ENCODE measurements around the gene MECR.

Gene MECR

GRCh38 chr1:29171089-29171488 is 59.6 kb downstream of the MECR start:
- TF ChIP-seq CTCF (IDR thresholded peaks at IDR 0.05; ENCODE audit: low read depth, low read length), result no peak
- Histone ChIP-seq H3K4me3 (ENCODE audit: low read depth, low read length) (no peak overlapping the region), H3K27ac (no peak overlapping the region), H3K36me3 (peaks cover 57% of the 10 kb centered on the region), H3K27me3 (ENCODE audit: insufficient read depth, low read depth, severe bottlenecking) (no peaks in the 10 kb centered on the region), H3K9me3 (ENCODE audit: severe bottlenecking) (no peaks in the 10 kb centered on the region)
- DNase-seq, result no peak

- Histone ChIP-seq H3K27me3 (ENCODE audit: insufficient read depth, low read depth, severe bottlenecking) (no peaks in the 10 kb centered on the region), H3K27ac (no peak overlapping the region), H3K9me3 (ENCODE audit: severe bottlenecking) (no peaks in the 10 kb centered on the region), H3K4me3 (ENCODE audit: low read depth, low read length) (no peak overlapping the region), H3K36me3 (peaks cover 60% of the 10 kb centered on the region)
- no peak for TF ChIP-seq CTCF (IDR thresholded peaks at IDR 0.05; ENCODE audit: low read depth, low read length)
- DNase-seq, result no peak
Observed at GRCh38 chr1:29169976-29170375, 60.8 kb downstream of the MECR start.

- no peak overlapping the region for H3K4me3 ChIP-seq (ENCODE audit: low read depth, low read length)
- no peaks in the 10 kb centered on the region for H3K27me3 ChIP-seq (ENCODE audit: insufficient read depth, low read depth, severe bottlenecking)
- no peak for DNase-seq
- H3K36me3 ChIP-seq, result peaks cover 65% of the 10 kb centered on the region
- no peak overlapping the region for H3K27ac ChIP-seq
- no peaks in the 10 kb centered on the region for H3K9me3 ChIP-seq (ENCODE audit: severe bottlenecking)
- no peak for TF ChIP-seq CTCF (IDR thresholded peaks at IDR 0.05; ENCODE audit: low read depth, low read length)
Observed at GRCh38 chr1:29167904-29168303, 62.8 kb downstream of the MECR start.

- Histone ChIP-seq H3K9me3 (ENCODE audit: severe bottlenecking) (no peaks in the 10 kb centered on the region), H3K36me3 (peaks cover 58% of the 10 kb centered on the region), H3K4me3 (ENCODE audit: low read depth, low read length) (no peak overlapping the region), H3K27me3 (ENCODE audit: insufficient read depth, low read depth, severe bottlenecking) (no peaks in the 10 kb centered on the region), H3K27ac (no peak overlapping the region)
- TF ChIP-seq CTCF (IDR thresholded peaks at IDR 0.05; ENCODE audit: low read depth, low read length), result no peak
- DNase-seq, result no peak
Observed at GRCh38 chr1:29166291-29166878, 64.3 kb downstream of the MECR start.

GRCh38 chr1:29164588-29164987 is 66.1 kb downstream of the MECR start:
- TF ChIP-seq CTCF (IDR thresholded peaks at IDR 0.05; ENCODE audit: low read depth, low read length), result no peak
- Histone ChIP-seq H3K27ac (no peak overlapping the region), H3K9me3 (ENCODE audit: severe bottlenecking) (no peaks in the 10 kb centered on the region), H3K27me3 (ENCODE audit: insufficient read depth, low read depth, severe bottlenecking) (no peaks in the 10 kb centered on the region), H3K4me3 (ENCODE audit: low read depth, low read length) (no peak overlapping the region), H3K36me3 (peaks cover 58% of the 10 kb centered on the region)
- no peak for DNase-seq

- Histone ChIP-seq H3K4me3 (ENCODE audit: low read depth, low read length) (no peak overlapping the region), H3K27ac (no peak overlapping the region), H3K36me3 (peaks cover 65% of the 10 kb centered on the region), H3K27me3 (ENCODE audit: insufficient read depth, low read depth, severe bottlenecking) (no peaks in the 10 kb centered on the region), H3K9me3 (ENCODE audit: severe bottlenecking) (no peaks in the 10 kb centered on the region)
- TF ChIP-seq CTCF (IDR thresholded peaks at IDR 0.05; ENCODE audit: low read depth, low read length), result no peak
- DNase-seq, result no peak
Observed at GRCh38 chr1:29162476-29163138, 68.1 kb downstream of the MECR start.

Data from WERI-Rb-1 (cell line).